Stimulated activated CD8-positive, alpha-beta memory T cell treated with anti-CD3 and anti-CD28 coated beads, Interleukin-2, amount 100 ng/mL, for 48 hours (primary cell): Measurements from ENCODE around the gene ACVR1B.

ENCODE experiments used
- DNase-seq, 2 donors: peaks; one replicate each; pipeline ENCODE4 v3.0.0-alpha.2; 2020; ENCODE audit warnings: low read depth in 2 of 2

Gene ACVR1B

GRCh38 chr12:51951199-51951842 lies at the start of gene ACVR1B:
TSS of gene ACVR1B (plus strand) at chr12:51951699. CDS start at chr12:51951744, 45 bp downstream.
- DNase-seq = peak; percentile 83 to 86

DNA sequence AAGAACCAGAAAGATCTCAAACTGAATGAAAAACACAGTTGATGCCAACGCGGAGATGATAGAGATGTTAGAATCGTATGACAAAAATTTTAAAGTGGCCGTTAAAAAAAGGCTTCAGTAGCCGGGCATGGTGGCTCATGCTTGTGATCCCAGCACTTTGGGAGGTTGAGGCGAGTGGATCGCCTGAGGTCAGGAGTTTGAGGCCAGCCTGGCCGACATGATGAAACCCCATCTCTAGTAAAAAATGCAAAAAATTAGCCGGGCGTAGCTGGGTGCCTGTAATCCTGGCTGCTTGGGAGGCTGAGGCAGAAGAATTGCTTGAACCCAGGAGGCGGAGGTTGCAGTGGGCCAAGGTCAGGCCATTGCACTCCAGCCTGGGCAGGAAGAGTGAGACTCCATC lies 49.6 kb upstream of the ACVR1B start:
- DNase-seq = no peak

DNA sequence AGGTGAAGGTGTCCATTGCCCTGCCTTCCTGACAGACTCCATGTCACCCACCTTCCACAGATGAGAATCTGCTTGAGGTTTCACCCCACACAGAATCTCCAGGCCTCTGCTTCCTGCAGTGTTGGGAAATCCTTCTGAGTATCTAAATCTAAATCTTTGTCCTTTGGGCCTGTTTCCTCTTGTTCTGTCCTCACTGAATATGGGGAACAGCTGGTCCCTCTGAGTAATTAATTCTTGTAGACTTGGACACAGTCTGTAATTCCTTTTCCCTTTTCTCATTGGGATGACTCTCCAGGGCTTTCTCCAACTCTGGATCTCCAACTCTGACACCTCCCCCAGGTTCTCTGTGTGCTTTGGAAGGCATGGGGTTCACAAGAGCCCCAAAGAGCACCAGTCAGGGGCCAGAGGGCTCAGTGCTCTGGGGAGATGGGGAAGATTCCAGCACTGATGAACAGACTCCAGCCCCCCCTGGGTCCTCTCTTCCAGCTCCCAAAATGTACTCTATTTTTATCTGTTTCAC lies 46.5 kb upstream of the ACVR1B start:
- DNase-seq = no peak

DNA sequence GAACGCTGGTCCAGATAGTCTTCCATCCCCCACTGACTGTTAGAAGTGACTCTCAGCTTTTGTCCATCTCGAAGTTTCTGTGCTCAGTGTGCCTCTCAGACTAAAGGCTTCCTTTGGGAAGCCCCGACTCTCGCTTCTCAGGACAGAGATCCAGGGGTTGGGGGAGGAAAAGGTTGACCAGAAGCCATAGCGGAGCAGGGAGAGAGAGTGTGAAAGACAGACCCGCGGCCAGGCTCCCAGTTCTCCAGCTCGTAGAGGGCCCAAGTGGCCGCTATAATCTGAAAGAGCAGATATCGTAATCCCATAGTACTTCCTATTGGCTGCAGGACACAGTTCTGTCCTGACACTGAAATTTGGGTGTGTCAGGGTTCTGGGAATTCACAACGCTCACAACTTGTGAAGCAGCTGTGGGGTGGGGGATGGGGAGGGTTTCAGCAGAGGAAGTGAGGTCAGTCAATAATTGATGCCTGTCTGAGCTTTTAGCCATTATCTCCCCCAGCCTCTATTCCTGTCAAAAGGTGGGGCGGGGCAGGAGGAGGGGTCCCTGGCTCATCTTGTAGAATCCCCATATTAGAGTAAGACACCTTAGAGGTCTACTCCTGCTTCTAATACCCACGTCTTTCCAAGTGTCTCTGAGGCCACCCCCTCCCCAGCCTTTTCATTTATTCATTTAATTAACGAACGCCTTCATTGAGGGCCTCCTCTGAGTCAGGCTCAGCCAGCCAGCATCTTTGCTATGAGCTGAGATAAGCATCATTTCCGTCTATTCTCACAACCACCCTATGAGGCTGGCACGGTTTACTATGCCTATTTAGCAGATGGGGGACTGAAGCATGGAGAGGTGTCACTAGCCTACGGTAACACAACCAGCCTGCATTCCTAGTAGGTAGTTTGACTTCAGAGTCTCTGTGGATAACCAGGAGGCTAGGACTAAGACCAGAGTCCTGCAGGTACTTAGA lies 45.7 kb upstream of the ACVR1B start:
- DNase-seq = no peak

DNA sequence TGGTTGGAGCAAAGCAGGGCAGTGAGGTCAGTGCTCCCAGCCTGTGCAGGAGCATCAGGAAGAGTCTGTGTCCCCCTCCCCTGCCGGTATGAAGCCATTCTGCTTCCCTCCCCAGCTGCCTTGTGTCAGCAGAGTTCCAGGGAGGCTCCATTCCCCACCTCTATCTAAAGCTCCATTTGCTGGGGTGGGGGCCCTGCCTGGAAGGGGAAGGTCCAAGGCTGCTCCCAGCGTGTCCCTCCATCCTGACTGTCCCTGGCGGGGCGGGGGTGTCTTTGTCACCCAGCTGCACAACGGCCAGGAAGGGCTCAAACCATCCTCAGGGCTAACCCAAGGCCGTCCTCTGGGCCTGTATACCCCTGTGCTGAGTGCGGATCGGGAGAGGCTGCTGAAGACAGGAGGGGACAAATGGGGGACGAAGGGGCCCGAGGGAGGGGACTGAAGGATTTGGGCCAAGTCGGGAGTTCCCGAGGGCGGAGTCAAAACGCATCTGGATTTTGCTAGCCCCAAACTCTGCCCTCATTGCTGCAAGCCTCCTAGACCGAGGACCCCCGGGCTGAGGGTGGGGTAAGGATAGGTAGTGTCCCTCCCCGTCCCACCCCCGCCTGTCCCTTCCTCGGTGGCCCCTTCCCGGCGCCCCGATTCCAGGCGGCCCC lies 44.9 kb upstream of the ACVR1B start:
- DNase-seq = no peak

DNA sequence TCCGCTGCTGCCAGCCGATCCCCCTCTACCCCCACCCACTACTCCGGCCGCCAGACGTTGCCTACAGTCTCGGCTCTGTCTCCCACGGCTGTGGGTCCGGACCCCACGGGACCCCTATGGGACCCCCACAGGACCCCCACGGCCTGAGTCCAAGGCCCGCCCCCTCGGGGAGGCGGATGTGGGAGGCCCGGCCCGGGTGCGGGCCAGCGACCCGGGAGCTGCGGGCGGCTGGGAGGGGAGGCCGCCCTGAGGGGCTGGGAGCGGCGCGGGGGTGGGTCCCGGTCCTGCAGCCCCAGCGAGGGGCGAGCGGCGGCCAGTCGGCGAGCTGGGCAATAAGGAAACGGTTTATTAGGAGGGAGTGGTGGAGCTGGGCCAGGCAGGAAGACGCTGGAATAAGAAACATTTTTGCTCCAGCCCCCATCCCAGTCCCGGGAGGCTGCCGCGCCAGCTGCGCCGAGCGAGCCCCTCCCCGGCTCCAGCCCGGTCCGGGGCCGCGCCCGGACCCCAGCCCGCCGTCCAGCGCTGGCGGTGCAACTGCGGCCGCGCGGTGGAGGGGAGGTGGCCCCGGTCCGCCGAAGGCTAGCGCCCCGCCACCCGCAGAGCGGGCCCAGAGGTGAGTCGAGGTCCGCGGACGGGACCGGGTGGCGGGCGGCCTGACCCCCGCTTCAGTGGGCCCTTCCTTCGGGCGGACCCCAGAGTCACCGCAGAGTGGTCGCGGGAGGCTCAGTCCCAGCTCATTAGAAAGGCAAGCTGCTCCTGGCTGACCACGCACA lies 44.2 kb upstream of the ACVR1B start, which contains the start of gene ACVRL1:
Gene ACVRL1 (plus strand): TSS at position 422 of the 773 bp plus-strand sequence. CDS start 4,971 bp downstream, outside the sequence.
- no peak for DNase-seq

- DNase-seq = no peak
Measured at GRCh38 chr12:51907856-51908425, 43.6 kb upstream of the ACVR1B start.

GRCh38 chr12:51908876-51909592 lies 42.5 kb upstream of the ACVR1B start:
- no peak for DNase-seq

DNA sequence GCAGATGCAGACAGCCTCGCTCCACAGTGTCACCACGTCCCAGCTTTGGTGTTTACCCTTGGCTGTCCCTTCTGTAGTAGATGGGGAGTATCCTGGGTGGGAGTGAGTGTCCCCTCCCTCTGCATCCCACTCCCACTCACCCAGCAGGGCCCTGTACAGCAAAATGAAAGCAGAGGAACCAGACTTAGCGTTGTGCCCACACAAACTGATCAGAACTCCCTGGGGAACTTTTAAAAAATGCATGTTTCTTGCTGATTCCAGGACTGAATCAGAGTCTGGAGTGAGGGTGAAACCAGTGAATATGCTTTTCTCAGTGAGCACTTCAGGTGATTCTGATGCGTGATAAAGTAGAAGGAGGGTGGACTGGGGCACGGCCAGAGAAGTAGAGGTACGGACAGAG lies 41.3 kb upstream of the ACVR1B start:
- no peak for DNase-seq

DNA sequence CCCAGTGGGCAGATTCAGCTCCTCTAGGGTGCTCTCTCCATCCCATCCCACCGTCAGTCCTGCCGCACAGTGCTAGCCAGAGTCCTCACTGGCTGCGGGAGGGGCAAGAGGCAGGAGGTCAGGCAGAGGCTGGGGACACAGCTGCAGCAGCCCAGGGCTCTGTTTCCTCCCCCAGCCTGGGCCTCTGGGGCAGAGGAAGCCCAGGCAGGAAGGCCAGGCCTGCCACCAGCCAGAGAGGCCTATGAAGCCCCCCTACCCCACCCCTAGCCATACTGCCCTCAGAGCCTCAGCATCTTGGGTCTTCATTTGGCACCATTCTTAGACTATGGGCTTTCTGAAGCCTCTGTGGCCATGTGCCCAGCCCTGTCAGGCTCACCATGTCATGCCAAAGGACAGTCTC lies 40.8 kb upstream of the ACVR1B start:
- no peak for DNase-seq

- DNase-seq = no peak
Measured at GRCh38 chr12:51911307-51911706, 40.2 kb upstream of the ACVR1B start.

DNA sequence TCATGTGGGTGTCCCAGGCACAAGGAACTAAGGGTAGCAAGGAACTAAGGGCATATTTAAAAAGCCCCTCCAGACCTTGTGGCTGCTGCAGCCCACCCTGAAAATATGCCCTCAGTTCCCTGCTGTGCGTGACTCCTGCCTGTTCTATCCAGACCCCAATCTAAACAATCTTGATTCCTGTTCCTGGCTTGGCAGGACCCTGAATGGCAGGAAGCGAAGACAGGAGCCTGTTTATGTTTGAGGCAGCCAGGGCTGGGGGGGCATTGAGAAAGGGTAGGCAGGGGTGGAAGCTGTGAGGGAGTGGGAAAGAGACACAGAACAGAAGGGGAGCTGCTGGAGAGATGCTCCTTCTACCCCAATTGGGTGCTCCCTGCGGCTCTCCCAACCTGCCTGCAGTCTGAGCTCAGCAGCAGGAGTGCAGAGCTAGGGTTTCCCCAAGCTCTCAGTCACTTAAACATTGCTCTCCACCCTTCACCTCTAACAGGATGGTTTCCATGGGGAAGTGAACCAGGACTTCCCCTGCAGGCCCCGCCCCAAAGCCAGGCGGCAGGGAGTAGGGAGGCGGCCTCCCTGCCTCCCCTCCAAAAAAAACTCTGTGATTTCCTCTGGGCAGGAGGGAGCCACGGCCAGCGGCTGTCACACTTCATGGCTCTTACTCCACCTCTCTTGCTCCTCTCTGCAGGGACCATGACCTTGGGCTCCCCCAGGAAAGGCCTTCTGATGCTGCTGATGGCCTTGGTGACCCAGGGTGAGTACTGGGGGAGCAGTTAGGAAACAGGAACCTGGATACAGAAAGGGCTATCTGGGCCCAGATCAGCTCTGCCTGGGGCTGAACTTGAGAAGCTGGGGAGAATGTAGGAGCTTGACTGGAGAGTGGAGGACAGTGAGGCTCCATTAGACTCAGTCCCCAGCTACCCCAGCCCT lies 39.4 kb upstream of the ACVR1B start:
- DNase-seq = no peak

DNA sequence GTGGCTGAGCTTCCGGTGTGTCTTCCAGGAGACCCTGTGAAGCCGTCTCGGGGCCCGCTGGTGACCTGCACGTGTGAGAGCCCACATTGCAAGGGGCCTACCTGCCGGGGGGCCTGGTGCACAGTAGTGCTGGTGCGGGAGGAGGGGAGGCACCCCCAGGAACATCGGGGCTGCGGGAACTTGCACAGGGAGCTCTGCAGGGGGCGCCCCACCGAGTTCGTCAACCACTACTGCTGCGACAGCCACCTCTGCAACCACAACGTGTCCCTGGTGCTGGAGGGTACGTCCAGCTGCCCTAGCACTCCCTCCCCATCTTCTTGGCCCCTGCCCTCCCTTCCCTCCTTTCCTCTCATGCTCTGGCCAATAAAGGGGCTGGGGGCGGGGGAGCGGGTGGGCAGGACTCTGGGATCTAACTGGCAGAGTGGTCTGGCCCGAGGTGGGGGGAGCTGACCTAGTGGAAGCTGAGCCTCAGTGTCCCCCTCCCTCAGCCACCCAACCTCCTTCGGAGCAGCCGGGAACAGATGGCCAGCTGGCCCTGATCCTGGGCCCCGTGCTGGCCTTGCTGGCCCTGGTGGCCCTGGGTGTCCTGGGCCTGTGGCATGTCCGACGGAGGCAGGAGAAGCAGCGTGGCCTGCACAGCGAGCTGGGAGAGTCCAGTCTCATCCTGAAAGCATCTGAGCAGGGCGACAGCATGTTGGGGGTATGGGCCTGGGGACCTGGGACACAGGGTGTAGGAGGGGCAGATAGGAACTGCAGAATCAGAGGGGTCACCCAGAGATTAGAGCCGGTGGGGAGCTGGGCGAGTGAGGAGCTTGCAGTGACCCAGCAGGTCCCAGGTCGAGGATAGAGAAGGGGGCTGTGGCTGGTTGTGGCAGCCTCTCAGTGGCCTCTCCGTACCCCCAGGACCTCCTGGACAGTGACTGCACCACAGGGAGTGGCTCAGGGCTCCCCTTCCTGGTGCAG lies 38.1 kb upstream of the ACVR1B start:
- DNase-seq = no peak

DNA sequence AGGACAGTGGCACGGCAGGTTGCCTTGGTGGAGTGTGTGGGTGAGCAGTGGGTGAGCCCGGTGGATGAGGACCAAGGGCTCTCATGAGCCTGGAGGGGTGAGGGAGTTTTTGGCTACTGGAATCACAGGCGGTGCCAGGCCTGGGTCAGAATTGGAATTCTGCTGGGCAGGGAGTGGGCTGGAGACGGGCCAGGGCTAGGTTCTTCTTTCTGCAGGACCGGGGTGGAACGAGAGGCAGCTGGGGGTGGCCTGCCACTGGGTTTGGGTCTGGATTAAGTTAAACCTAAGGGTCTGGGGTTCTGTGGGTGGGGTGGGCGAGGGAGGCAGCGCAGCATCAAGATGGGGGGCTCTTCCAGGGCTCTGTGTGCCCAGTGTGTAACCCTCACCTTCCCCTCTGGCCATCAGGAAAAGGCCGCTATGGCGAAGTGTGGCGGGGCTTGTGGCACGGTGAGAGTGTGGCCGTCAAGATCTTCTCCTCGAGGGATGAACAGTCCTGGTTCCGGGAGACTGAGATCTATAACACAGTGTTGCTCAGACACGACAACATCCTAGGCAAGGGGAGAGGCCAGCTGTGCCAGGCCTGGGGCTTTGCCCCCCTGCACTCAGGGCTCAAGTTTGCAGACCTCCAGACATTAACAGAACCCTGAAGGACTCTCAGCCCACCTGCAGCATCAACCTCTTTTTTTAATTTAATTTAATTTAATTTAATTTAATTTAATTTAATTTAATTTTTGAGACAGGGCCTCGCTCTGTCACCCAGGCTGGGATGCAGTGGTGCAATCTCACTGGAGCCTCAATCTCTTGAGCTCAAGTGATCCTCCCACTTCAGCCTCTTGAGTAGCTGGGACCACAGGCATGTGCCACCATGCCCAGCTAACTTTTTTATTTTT lies 37.2 kb upstream of the ACVR1B start:
- DNase-seq = no peak

GRCh38 chr12:51915003-51915625 lies 36.4 kb upstream of the ACVR1B start:
- DNase-seq = no peak

DNA sequence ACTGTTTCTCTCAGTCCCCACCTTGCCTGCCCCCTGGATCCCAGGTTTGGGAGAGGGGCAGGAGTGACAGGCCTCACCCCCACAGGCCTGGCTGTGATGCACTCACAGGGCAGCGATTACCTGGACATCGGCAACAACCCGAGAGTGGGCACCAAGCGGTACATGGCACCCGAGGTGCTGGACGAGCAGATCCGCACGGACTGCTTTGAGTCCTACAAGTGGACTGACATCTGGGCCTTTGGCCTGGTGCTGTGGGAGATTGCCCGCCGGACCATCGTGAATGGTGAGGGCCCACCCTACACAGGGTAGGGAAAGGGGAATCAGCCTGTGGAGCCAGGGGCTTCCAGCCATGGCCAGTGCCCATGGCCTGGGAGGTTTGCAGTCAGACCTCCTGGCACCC lies 35.5 kb upstream of the ACVR1B start:
- no peak for DNase-seq
